HUDEP-2 (cell line): ENCODE measurements around the gene VGLL4.
"Not testable (repeated sequence)": the region's sequence is repeated elsewhere in the genome, so short reads cannot be mapped to it uniquely, and the experiment has no call there.

Source experiments
- DNase-seq, 76 experiments: peaks; one replicate each; lab custom pipeline; 2025; ENCODE audit not compliant: unreplicated experiment in 76 of 76; lab: John Stamatoyannopoulos, UW

Gene VGLL4

DNA sequence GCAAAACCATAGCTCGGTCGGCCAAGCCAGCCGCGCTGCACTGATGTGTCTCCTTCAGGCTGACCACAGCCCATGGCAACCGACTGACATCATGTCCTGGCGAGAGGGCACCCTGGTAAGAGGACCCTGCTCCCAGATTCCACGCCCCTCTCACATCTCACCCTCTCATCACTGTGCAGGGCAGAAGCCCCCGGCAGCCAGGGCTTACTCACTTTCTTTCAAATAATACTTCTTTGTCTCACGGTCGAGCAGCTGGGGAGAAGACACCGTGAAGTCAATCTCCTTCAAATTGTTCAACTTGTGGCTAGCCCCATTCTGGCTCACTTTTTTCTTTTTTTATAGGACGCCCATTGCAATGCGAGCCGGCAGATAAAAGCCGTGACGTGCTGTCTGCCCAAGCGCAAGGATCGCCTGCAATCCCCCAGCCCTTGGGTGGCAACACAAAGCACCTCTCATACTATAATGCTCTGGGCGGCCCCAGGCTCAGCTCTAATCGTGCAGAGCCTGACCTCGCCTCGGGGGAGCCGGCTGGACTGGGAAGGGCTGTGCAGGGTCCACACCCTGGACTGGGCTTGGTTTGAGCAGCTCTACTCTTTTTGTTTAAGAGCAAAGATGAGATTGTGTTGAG, 33.6 kb downstream of the VGLL4 start:
- DNase-seq: peak in 8 of 76 experiments; percentile 4 to 26 (median 13)

- DNase-seq: no peak
Measured at GRCh38 chr3:11609481-11609880, 34.2 kb downstream of the VGLL4 start.

DNA sequence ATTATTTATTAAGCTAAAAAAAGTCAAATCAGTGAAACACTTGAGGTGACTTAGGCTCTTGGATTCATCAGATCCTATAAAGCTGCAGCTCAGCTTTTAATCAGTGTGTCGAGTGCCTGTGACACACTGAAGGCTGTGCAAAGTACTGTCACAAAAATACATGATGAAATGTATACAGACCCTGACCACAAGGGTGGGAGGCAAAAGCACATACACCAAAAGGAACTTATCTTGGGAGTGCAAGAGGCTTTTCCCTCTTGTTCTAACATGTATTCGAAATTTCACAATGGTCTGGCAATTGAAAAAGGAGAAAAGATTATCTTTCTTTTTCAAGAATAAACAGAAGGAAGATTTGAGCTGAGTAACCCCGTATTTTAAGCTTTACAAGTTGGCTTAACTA, 35.9 kb downstream of the VGLL4 start:
- peak in 21 of 76 experiments; percentile 7 to 55 (median 16) for DNase-seq

DNA sequence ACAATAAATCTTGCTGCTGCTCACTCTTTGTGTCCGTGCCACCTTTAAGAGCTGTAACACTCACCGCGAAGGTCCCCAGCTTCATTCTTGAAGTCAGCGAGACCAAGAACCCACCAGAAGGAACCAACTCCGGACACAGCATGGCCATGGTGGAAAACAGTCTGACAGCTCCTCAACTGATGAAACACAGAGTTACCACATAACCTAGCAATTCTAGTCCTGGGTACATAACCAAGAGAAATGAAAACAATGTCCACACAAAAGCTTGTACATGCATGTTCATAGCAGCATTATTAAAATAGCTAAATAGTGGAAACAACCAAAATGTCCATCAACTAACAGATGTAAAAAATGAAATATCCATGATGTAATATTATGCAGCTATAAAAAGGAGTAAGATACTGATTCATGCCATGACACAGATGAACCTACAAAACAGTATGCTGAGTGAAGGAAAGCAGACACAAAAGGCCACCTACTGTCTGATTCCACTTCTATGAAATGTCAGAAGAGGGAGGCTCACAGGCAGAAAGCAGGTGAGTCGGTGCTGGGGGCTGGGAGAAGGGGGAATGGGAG, 36.8 kb downstream of the VGLL4 start:
- no peak for DNase-seq

GRCh38 chr3:11606090-11606784, 37.5 kb downstream of the VGLL4 start:
- DNase-seq: peak in 11 of 76 experiments; percentile 4 to 35 (median 14)

- DNase-seq: no peak
Measured at GRCh38 chr3:11605398-11605797, 38.3 kb downstream of the VGLL4 start.

GRCh38 chr3:11604139-11604892, 39.4 kb downstream of the VGLL4 start:
- DNase-seq: peak in 57 of 76 experiments; percentile 7 to 80 (median 40)

- no peak for DNase-seq
Measured at GRCh38 chr3:11603628-11604027, 40.1 kb downstream of the VGLL4 start.

GRCh38 chr3:11602886-11603527, 40.7 kb downstream of the VGLL4 start:
- no peak for DNase-seq

DNA sequence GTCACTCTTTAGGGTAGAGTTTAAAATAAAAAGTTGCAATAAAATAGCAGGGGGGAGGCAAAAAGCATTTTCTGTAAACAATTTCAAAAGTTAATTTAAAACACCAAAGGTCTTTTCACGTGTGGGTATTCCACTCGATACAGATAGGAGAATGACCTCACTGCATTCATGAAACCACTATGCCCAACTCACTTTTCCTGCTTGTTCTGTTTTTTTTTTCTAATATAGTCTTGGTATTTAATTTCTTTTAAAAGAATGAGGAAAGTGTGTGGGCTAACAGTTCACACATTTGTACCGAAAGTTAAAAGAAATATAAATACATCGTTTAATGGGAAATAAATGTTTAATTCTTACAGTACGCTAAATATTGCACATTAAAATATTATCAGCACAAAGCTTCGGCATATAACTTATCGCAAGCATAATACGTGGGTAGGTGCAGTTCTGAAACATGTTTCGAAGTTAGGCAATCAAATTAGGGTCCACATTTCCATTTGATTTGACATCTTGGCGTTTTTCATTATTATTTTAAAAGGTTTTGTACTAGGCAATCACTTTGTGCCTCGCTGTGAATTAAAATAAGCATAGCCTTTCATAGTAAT, 41.4 kb downstream of the VGLL4 start:
- DNase-seq: no peak

DNA sequence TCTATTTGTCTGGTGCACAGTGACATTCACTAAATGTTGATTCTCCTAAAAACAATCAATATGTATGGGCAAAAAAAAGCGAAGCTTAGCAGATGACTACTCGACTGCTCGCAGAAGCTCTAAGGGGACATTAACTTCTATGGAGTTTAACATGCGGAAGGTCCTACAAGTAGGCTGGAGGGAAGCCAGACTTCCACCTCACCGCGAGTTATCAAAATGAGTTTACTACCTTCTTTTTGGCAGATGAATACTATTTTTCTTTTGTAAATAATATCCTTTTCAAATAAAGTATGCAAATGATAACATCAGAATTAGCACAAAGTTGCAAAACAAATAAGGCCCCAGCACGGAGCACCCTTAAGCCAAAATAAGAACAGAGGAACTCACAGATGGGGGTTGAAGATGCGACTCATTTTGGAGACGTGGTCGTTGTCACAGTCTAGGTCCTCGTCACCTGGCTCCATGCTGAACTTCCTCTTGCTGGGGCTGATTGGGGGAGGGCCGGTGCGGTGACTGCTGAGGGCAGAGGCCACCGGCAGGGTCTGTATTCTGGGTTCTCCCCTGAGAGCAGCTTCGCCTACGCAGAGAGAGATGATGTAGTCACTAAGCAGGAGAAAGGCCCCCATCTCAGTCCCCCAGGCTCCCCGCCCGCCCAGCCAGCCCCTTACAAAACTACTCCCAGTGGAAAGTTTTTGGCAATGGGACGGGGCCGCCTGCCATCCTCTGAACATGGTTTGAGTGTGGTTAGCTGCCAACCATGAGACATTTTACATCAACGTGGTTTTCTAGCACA, 42.1 kb downstream of the VGLL4 start:
- DNase-seq: no peak

- no peak for DNase-seq
Measured at GRCh38 chr3:11600501-11601282, 43.0 kb downstream of the VGLL4 start.

- peak in 31 of 76 experiments; percentile 1 to 72 (median 30) for DNase-seq
Measured at GRCh38 chr3:11596387-11596786, 47.3 kb downstream of the VGLL4 start.

DNA sequence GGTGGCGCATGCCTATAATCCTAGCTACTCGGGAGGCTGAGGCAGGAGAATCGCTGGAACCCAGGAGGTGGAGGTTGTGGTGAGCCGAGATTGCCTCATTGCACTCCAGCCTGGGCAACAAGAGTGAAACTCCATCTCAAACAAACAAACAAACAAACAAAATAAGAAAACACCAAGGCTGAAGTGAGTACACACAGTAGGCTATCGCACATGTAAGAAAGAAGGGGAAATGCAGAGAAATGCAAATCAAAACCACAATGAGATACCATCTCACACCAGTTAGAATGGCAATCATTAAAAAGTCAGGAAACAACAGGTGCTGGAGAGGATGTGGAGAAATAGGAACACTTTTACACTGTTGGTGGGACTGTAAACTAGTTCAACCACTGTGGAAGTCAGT, 48.7 kb downstream of the VGLL4 start:
- not testable (repeated sequence) for DNase-seq

DNA sequence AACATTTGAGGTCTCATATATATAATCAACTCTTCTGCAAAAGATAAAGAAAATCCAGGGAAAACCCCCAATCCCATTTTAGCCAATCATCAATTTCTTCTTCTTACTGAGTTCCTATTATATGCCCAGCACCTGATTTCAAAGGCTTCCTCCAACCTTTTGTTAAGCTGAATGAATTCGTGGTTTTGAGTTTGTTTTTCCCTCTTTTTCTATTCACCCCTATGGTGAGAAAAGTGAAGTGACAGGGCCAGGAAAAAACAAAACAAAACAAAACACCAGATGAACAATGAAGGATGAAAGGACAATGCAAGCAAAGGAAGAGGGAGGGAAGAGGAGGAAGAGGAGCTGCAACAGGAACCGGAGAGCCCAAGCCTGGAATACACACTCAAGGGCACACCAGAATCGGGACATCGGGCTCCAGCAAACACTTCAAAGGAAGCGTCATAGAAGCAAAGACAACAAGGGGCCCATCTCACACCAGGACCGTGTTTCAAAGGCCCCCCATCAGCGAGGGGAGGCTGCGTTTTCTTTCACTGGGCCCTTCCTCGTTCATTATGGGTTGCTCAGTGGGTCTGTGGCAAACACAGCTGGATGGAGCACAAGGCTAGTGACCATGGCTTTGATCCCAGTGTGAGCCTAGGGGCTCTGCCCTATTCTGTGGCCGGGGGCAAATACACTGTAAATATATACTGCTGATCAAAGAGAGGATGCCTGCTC, 50.2 kb downstream of the VGLL4 start:
- DNase-seq: no peak

- DNase-seq: no peak
Measured at GRCh38 chr3:11592445-11593298, 51.0 kb downstream of the VGLL4 start.
